PC-9 (cell line): ENCODE data around the gene FHAD1. TPM values are rescaled to one million over a fixed set of nuclear protein-coding genes. Genes with fewer than 3 reads are reported as not detected.
A peak's percentile ranks its signal among the peaks of the same experiment; 100 is the strongest.

Source experiments
- BruUV-seq: library from RNA; stranded (reverse); fragments of 400-500 nt; replicated peaks from 2 replicates; lab custom pipeline; 2021; lab: Mats Ljungman, UMichigan
- CTCF ChIA-PET: fragments of 300-600 bp; sonication (Branson Sonifier 250); formaldehyde crosslinking; loops from one replicate; lab custom pipeline; 2022; ENCODE audit warnings: antibody characterized with exemption; lab: Charles Lee
- POLR2A ChIA-PET: fragments of 300-600 bp; sonication (Branson Sonifier 250); formaldehyde crosslinking; loops from one replicate; lab custom pipeline; 2022; ENCODE audit warnings: antibody characterized with exemption; ENCODE audit not compliant: unreplicated experiment; lab: Charles Lee
- DNase-seq, 2 experiments: peaks; one replicate each; pipeline versions ENCODE4 v3.0.0 to v3.0.0-alpha.2; 2015 to 2022; ENCODE audit warnings: mixed read lengths in 1 of 2
- H2AFZ ChIP-seq: fragments of 200-600 bp; sonication (generic); 2 replicates; pipeline ENCODE4 v1.8.1; 2017; ENCODE audit warnings: antibody characterized with exemption
- H3F3A ChIP-seq: fragments of 200-600 bp; sonication (generic); 2 replicates; pipeline ENCODE4 v1.8.1; 2017; ENCODE audit warnings: antibody characterized with exemption, mild to moderate bottlenecking, low read depth; ENCODE audit not compliant: insufficient read depth
- H3K27ac ChIP-seq: fragments of 200-600 bp; sonication (generic); 2 replicates; pipeline ENCODE4 v1.6.1; 2016; ENCODE audit warnings: mixed run types
- H3K27me3 ChIP-seq: fragments of 200-600 bp; sonication (generic); 2 replicates; pipeline ENCODE4 v1.6.1; 2016; ENCODE audit warnings: low read depth, mixed run types; ENCODE audit not compliant: insufficient read depth
- H3K36me3 ChIP-seq: fragments of 200-600 bp; sonication (generic); 2 replicates; pipeline ENCODE4 v1.6.1; 2016; ENCODE audit warnings: low read depth, mixed run types
- H3K4me1 ChIP-seq: fragments of 200-600 bp; sonication (generic); replicated peaks from 2 replicates; pipeline ENCODE4 v1.6.1; 2016; ENCODE audit warnings: mixed run types; ENCODE audit not compliant: insufficient read depth
- H3K4me2 ChIP-seq: fragments of 200-600 bp; sonication (generic); 2 replicates; pipeline ENCODE4 v1.6.1; 2017; ENCODE audit warnings: mixed run types
- H3K4me3 ChIP-seq: fragments of 200-600 bp; sonication (generic); 2 replicates; pipeline ENCODE4 v1.6.1; 2016; ENCODE audit warnings: mixed run types
- H3K79me2 ChIP-seq: fragments of 200-600 bp; sonication (generic); 2 replicates; pipeline ENCODE4 v1.6.1; 2017; ENCODE audit warnings: low read depth, mixed run types
- H3K9me2 ChIP-seq: fragments of 200-600 bp; sonication (generic); 2 replicates; pipeline ENCODE4 v1.8.1; 2017; ENCODE audit warnings: mild to moderate bottlenecking; ENCODE audit not compliant: insufficient read depth
- H3K9me3 ChIP-seq: fragments of 200-600 bp; sonication (generic); 2 replicates; pipeline ENCODE4 v1.8.1; 2016; ENCODE audit warnings: low read depth; ENCODE audit not compliant: insufficient read depth
- H4K20me1 ChIP-seq: fragments of 200-600 bp; sonication (generic); 2 replicates; pipeline ENCODE4 v1.8.1; 2017; ENCODE audit not compliant: insufficient read depth
- EZH2 ChIP-seq: fragments of 200-600 bp; sonication (generic); IDR thresholded peaks from 2 replicates; pipeline ENCODE4 v1.8.0; 2017; ENCODE audit warnings: antibody characterized with exemption, low read depth
- intact Hi-C: fragments of 100-400 bp; cut with micrococcal nuclease; formaldehyde crosslinking; loops from one replicate; pipeline ENCODE4 v1.10.0; 2022; ENCODE audit not compliant: unreplicated experiment
- total RNA-seq: library from RNA; stranded (reverse); gene quantifications from 2 replicates; pipeline ENCODE4 v1.2.3, GENCODE V29; 2021
- TF ChIP-seq, protein P1 (sequence below): fragments of 200-600 bp; sonication (generic); conservative IDR thresholded peaks from 2 replicates; pipeline ENCODE4 v1.6.1; 2017; ENCODE audit warnings: mixed run types, antibody characterized with exemption, mild to moderate bottlenecking, moderate library complexity

The FHAD1 gene
- total RNA-seq, 1 experiment from 2014 or later: 6.9 TPM

DNA sequence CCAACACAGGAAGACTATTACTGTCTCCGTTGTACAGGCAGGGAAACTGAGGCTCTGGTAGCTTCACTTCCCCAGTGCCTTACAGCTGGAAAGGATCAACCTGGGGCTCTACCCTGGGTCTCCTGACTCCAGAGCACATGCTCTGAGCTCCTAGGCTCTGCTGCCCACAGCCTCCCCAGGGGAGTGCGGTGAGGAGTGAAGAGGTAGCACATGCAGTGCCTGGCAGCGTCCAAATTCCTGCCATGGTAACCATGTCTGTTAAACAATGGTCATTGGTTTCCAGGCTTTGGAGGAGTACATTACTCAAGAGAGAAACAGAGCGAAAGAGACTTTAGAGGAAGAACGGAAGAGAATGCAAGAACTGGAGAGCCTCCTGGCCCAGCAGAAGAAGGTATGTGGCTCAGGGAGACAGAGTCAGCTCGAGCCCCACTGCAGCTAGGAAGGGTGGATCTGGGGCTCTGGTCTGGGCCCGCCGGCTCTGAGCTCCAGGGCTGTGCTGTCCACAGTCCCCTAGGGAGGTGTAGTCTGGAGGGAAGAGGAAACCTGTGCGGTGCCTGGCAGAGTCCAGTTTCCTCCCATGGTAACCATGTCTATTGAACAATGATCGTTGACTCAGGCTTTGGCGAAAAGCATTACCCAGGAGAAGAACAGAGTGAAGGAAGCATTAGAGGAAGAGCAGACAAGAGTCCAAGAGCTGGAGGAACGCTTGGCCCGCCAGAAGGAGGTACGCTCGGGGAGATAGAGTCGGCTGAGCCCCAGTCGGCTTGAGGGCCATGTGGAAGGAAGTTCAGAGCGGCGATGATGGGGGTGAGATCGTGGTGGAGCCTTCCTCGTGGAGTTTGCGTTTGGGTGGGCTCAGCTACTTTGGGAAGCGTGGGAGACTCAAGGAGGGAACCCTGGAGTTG, 98.0 kb downstream of the FHAD1 start:
- Histone ChIP-seq H3K36me3 (no peaks in the 10 kb centered on the region), H3K9me3 (no peaks in the 10 kb centered on the region), H3K27me3 (no peaks in the 10 kb centered on the region), H3K4me3 (no peak overlapping the region; the same call in 1 of the 2 replicates), H3K4me2 (peak overlapping the region; percentile 68), H4K20me1 (no peaks in the 10 kb centered on the region), H2AFZ (no peak overlapping the region), H3F3A (peaks cover 55% of the 10 kb centered on the region), H3K4me1 (peaks cover 64% of the 10 kb centered on the region), H3K9me2 (no peaks in the 10 kb centered on the region), H3K27ac (peak overlapping the region; percentile 99), H3K79me2 (no peaks in the 10 kb centered on the region)
- POLR2A ChIA-PET: no interaction called here
- TF ChIP-seq, protein P1, sequence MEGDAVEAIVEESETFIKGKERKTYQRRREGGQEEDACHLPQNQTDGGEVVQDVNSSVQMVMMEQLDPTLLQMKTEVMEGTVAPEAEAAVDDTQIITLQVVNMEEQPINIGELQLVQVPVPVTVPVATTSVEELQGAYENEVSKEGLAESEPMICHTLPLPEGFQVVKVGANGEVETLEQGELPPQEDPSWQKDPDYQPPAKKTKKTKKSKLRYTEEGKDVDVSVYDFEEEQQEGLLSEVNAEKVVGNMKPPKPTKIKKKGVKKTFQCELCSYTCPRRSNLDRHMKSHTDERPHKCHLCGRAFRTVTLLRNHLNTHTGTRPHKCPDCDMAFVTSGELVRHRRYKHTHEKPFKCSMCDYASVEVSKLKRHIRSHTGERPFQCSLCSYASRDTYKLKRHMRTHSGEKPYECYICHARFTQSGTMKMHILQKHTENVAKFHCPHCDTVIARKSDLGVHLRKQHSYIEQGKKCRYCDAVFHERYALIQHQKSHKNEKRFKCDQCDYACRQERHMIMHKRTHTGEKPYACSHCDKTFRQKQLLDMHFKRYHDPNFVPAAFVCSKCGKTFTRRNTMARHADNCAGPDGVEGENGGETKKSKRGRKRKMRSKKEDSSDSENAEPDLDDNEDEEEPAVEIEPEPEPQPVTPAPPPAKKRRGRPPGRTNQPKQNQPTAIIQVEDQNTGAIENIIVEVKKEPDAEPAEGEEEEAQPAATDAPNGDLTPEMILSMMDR: no peak
- TF ChIP-seq EZH2: no peak
- intact Hi-C loops: no loop called here
- CTCF ChIA-PET: no interaction called here
- BruUV-seq: TSS peak; percentile 83
- no peak for DNase-seq

DNA sequence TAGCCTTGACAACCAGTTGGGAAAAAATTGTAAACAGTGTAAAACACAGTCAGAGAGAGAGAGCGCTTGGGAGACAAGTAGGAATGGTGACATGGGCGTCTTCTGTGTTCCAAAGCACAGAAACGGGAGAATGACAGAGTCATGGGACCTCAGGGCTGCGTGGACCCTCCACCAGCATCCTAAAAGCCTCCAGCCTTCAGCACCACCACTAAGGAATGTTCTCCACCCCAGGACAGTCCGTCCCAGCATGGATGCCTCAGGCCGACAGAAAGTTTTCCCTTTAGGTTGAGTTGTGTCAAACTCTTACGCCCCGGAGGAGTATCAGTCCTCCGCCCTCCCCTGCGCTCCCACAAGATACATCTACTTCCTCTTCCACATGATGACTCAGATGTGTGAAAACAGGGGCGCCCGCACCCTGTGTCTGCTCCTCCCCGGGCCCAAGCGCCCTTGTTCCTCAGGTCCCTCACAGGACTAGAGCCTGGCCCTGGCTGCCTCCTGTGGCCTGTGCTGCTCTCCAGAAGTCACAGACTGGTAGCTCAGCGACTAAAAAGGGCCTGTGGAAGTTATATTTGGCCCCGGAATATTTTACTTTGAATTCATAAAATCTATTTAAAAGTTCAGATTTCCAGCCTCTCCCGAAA, 98.8 kb downstream of the FHAD1 start:
- Histone ChIP-seq H4K20me1 (no peaks in the 10 kb centered on the region), H3K4me3 (peak overlapping the region; percentile 24; the same call in 1 of the 2 replicates), H3K27me3 (no peaks in the 10 kb centered on the region), H3K27ac (peak overlapping the region; percentile 99), H3K9me3 (no peaks in the 10 kb centered on the region), H3F3A (peaks cover 54% of the 10 kb centered on the region), H3K79me2 (no peaks in the 10 kb centered on the region), H2AFZ (peak overlapping the region; percentile 68; the same call in 1 of the 2 replicates), H3K36me3 (no peaks in the 10 kb centered on the region), H3K4me1 (peaks cover 69% of the 10 kb centered on the region), H3K4me2 (peak overlapping the region; percentile 68), H3K9me2 (no peaks in the 10 kb centered on the region)
- DNase-seq: peak; percentile 81 to 88
- ChIA-PET CTCF (no interaction called here), POLR2A (interaction anchor here (0.6 kb wide), 3 partner anchors 8 to 257 kb away, joined by 3 to 20 read pairs (median 7); no protein-coding TSS in a partner anchor)
- BruUV-seq: no TSS peak
- no peak for TF ChIP-seq EZH2
- TF ChIP-seq, protein P1: no peak
- intact Hi-C loops: no loop called here

DNA sequence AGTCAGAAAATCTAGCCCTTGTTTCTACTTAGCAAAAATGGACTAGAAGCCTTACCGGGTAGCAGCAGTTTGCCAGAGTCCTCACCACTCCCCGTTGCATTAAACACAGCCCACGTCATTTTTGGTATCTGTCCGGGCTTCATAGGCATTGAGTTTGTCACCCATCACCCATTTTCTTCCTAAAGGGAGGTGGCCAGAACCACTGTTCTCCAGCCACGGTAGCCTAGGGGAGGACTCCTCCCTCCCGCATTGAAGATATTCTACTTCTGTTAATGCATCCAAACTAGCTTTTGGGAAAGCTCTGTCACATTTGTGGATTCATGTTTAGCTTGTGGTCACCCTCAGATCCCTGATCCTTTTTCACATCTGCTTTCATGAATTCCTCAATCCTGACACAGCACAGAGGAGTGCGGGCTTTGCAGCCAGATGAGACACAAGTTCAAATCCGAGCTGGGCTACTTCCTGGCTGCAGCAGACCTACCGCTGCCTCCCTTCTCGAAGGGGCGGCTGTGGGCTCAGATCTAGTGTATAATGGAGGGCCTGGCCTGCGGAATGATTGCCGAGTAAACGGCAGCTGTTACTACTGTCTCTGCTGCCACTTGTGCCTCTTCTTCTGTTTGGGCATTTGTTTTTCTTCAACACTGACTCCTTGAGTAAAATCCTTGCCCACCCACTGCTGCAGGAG, 99.5 kb downstream of the FHAD1 start:
- H3K9me2 ChIP-seq: no peaks in the 10 kb centered on the region
- H3K36me3 ChIP-seq: no peaks in the 10 kb centered on the region
- peak overlapping the region; percentile 68 for H3K4me2 ChIP-seq
- peaks cover 70% of the 10 kb centered on the region for H3K4me1 ChIP-seq
- intact Hi-C loops: no loop called here
- H3K9me3 ChIP-seq: no peaks in the 10 kb centered on the region
- H3K27ac ChIP-seq: peak overlapping the region; percentile 99
- H3K27me3 ChIP-seq: no peaks in the 10 kb centered on the region
- H3F3A ChIP-seq: peaks cover 51% of the 10 kb centered on the region
- peak overlapping the region; percentile 24; the same call in 1 of the 2 replicates for H3K4me3 ChIP-seq
- CTCF ChIA-PET: no interaction called here
- peak; percentile 40 to 53 for DNase-seq
- no peaks in the 10 kb centered on the region for H4K20me1 ChIP-seq
- TF ChIP-seq EZH2: no peak
- TF ChIP-seq, protein P1: no peak
- BruUV-seq: TSS peak; percentile 73
- H3K79me2 ChIP-seq: no peaks in the 10 kb centered on the region
- H2AFZ ChIP-seq: peak overlapping the region; percentile 68; the same call in 1 of the 2 replicates
- POLR2A ChIA-PET: interaction anchor here (0.6 kb wide), 3 partner anchors 9 to 257 kb away, joined by 3 to 20 read pairs (median 7); no protein-coding TSS in a partner anchor
